ENCODE measurements around the gene RNF6.

Gene RNF6

GRCh38 chr13:26225896-26226617 lies 3.9 kb upstream of the RNF6 start:
- Histone ChIP-seq H3K9me3 (ENCODE audit: control insufficient read depth in 1 of 2, low read length in 2 of 2) (no peaks in the 10 kb centered on the region), H3K36me3 (ENCODE audit: control insufficient read depth in 1 of 2, insufficient read depth in 2 of 2, low read length in 2 of 2) (peaks cover 0 to 3% of the 10 kb centered on the region in 2 donors), H3K4me3 (ENCODE audit: low read depth in 1 of 2, low read length in 2 of 2) (no peak overlapping the region), H3K27ac (ENCODE audit: low read length) (no peak overlapping the region), H3K4me1 (ENCODE audit: control insufficient read depth in 1 of 2, insufficient read depth in 2 of 2, low read length in 2 of 2) (peaks cover 6% of the 10 kb centered on the region in 2 donors), H3K27me3 (ENCODE audit: low read depth, low read length) (no peaks in the 10 kb centered on the region)

- Histone ChIP-seq H3K27ac (ENCODE audit: low read length) (peak overlapping the region; percentile 96), H3K4me3 (ENCODE audit: low read depth in 1 of 2, low read length in 2 of 2) (peak overlapping the region; percentile 87 to 92)
Measured at GRCh38 chr13:26222520-26223046, 469 bp upstream of the RNF6 start.

GRCh38 chr13:26221399-26221720 lies 754 bp downstream of the RNF6 start:
- H3K36me3 ChIP-seq (ENCODE audit: control insufficient read depth in 1 of 2, insufficient read depth in 2 of 2, low read length in 2 of 2) = peaks cover 28 to 33% of the 10 kb centered on the region in 2 donors
- no peaks in the 10 kb centered on the region for H3K9me3 ChIP-seq (ENCODE audit: control insufficient read depth in 1 of 2, low read length in 2 of 2)
- H3K4me3 ChIP-seq (ENCODE audit: low read depth in 1 of 2, low read length in 2 of 2) = peak overlapping the region; percentile 87 to 92
- no peaks in the 10 kb centered on the region for H3K27me3 ChIP-seq (ENCODE audit: low read depth, low read length)
- H3K4me1 ChIP-seq (ENCODE audit: control insufficient read depth in 1 of 2, insufficient read depth in 2 of 2, low read length in 2 of 2) = peaks cover 16 to 19% of the 10 kb centered on the region in 2 donors
- peak overlapping the region; percentile 96 for H3K27ac ChIP-seq (ENCODE audit: low read length)

More at GRCh38 chr13:26222520-26223046, 469 bp upstream of the RNF6 start:
- Histone ChIP-seq H3K9me3 (ENCODE audit: control insufficient read depth in 1 of 2, low read length in 2 of 2) (no peaks in the 10 kb centered on the region), H3K27me3 (ENCODE audit: low read depth, low read length) (no peaks in the 10 kb centered on the region), H3K4me1 (ENCODE audit: control insufficient read depth in 1 of 2, insufficient read depth in 2 of 2, low read length in 2 of 2) (peaks cover 16 to 19% of the 10 kb centered on the region in 2 donors), H3K36me3 (ENCODE audit: control insufficient read depth in 1 of 2, insufficient read depth in 2 of 2, low read length in 2 of 2) (peaks cover 20 to 23% of the 10 kb centered on the region in 2 donors)

GRCh38 chr13:26220575-26220974 lies 1.5 kb downstream of the RNF6 start:
- no peaks in the 10 kb centered on the region for H3K9me3 ChIP-seq (ENCODE audit: control insufficient read depth in 1 of 2, low read length in 2 of 2)
- H3K27ac ChIP-seq (ENCODE audit: low read length) = no peak overlapping the region
- H3K36me3 ChIP-seq (ENCODE audit: control insufficient read depth in 1 of 2, insufficient read depth in 2 of 2, low read length in 2 of 2) = peaks cover 33 to 35% of the 10 kb centered on the region in 2 donors
- no peaks in the 10 kb centered on the region for H3K27me3 ChIP-seq (ENCODE audit: low read depth, low read length)
- H3K4me1 ChIP-seq (ENCODE audit: control insufficient read depth in 1 of 2, insufficient read depth in 2 of 2, low read length in 2 of 2) = peaks cover 16 to 19% of the 10 kb centered on the region in 2 donors
- peak overlapping the region; percentile 87 to 92 for H3K4me3 ChIP-seq (ENCODE audit: low read depth in 1 of 2, low read length in 2 of 2)

- no peak overlapping the region for H3K4me3 ChIP-seq (ENCODE audit: low read depth in 1 of 2, low read length in 2 of 2)
- H3K27me3 ChIP-seq (ENCODE audit: low read depth, low read length) = no peaks in the 10 kb centered on the region
- peaks cover 41 to 43% of the 10 kb centered on the region in 2 donors for H3K36me3 ChIP-seq (ENCODE audit: control insufficient read depth in 1 of 2, insufficient read depth in 2 of 2, low read length in 2 of 2)
- no peak overlapping the region for H3K27ac ChIP-seq (ENCODE audit: low read length)
- H3K4me1 ChIP-seq (ENCODE audit: control insufficient read depth in 1 of 2, insufficient read depth in 2 of 2, low read length in 2 of 2) = peaks cover 16 to 19% of the 10 kb centered on the region in 2 donors
- no peaks in the 10 kb centered on the region for H3K9me3 ChIP-seq (ENCODE audit: control insufficient read depth in 1 of 2, low read length in 2 of 2)
Measured at GRCh38 chr13:26219726-26220125, 2.4 kb downstream of the RNF6 start.

GRCh38 chr13:26216042-26216441 lies 6.1 kb downstream of the RNF6 start:
- Histone ChIP-seq H3K4me1 (ENCODE audit: control insufficient read depth in 1 of 2, insufficient read depth in 2 of 2, low read length in 2 of 2) (peaks cover 9 to 14% of the 10 kb centered on the region in 2 donors), H3K27ac (ENCODE audit: low read length) (no peak overlapping the region), H3K36me3 (ENCODE audit: control insufficient read depth in 1 of 2, insufficient read depth in 2 of 2, low read length in 2 of 2) (peaks cover 62 to 64% of the 10 kb centered on the region in 2 donors), H3K27me3 (ENCODE audit: low read depth, low read length) (no peaks in the 10 kb centered on the region), H3K9me3 (ENCODE audit: control insufficient read depth in 1 of 2, low read length in 2 of 2) (no peaks in the 10 kb centered on the region), H3K4me3 (ENCODE audit: low read depth in 1 of 2, low read length in 2 of 2) (no peak overlapping the region)

- Histone ChIP-seq H3K27me3 (ENCODE audit: low read depth, low read length) (no peaks in the 10 kb centered on the region), H3K9me3 (ENCODE audit: control insufficient read depth in 1 of 2, low read length in 2 of 2) (no peaks in the 10 kb centered on the region), H3K4me1 (ENCODE audit: control insufficient read depth in 1 of 2, insufficient read depth in 2 of 2, low read length in 2 of 2) (no peaks in the 10 kb centered on the region), H3K27ac (ENCODE audit: low read length) (no peak overlapping the region), H3K36me3 (ENCODE audit: control insufficient read depth in 1 of 2, insufficient read depth in 2 of 2, low read length in 2 of 2) (peaks cover 62 to 64% of the 10 kb centered on the region in 2 donors), H3K4me3 (ENCODE audit: low read depth in 1 of 2, low read length in 2 of 2) (no peak overlapping the region)
Measured at GRCh38 chr13:26213982-26214381, 8.1 kb downstream of the RNF6 start.

GRCh38 chr13:26213345-26213744 lies 8.8 kb downstream of the RNF6 start:
- Histone ChIP-seq H3K9me3 (ENCODE audit: control insufficient read depth in 1 of 2, low read length in 2 of 2) (no peaks in the 10 kb centered on the region), H3K27me3 (ENCODE audit: low read depth, low read length) (no peaks in the 10 kb centered on the region), H3K27ac (ENCODE audit: low read length) (no peak overlapping the region), H3K4me1 (ENCODE audit: control insufficient read depth in 1 of 2, insufficient read depth in 2 of 2, low read length in 2 of 2) (no peaks in the 10 kb centered on the region), H3K36me3 (ENCODE audit: control insufficient read depth in 1 of 2, insufficient read depth in 2 of 2, low read length in 2 of 2) (peaks cover 65 to 66% of the 10 kb centered on the region in 2 donors), H3K4me3 (ENCODE audit: low read depth in 1 of 2, low read length in 2 of 2) (no peak overlapping the region)

GRCh38 chr13:26208287-26208686 lies 13.8 kb downstream of the RNF6 start:
- no peak overlapping the region for H3K27ac ChIP-seq (ENCODE audit: low read length)
- H3K36me3 ChIP-seq (ENCODE audit: control insufficient read depth in 1 of 2, insufficient read depth in 2 of 2, low read length in 2 of 2) = peaks cover 32 to 37% of the 10 kb centered on the region in 2 donors
- no peaks in the 10 kb centered on the region for H3K9me3 ChIP-seq (ENCODE audit: control insufficient read depth in 1 of 2, low read length in 2 of 2)
- H3K4me1 ChIP-seq (ENCODE audit: control insufficient read depth in 1 of 2, insufficient read depth in 2 of 2, low read length in 2 of 2) = no peaks in the 10 kb centered on the region
- no peak overlapping the region for H3K4me3 ChIP-seq (ENCODE audit: low read depth in 1 of 2, low read length in 2 of 2)
- no peaks in the 10 kb centered on the region for H3K27me3 ChIP-seq (ENCODE audit: low read depth, low read length)

- H3K4me3 ChIP-seq (ENCODE audit: low read depth in 1 of 2, low read length in 2 of 2) = no peak overlapping the region
- H3K27ac ChIP-seq (ENCODE audit: low read length) = no peak overlapping the region
Measured at GRCh38 chr13:26202365-26202972, 19.6 kb downstream of the RNF6 start.

GRCh38 chr13:26200811-26201210 lies 21.3 kb downstream of the RNF6 start:
- Histone ChIP-seq H3K9me3 (ENCODE audit: control insufficient read depth in 1 of 2, low read length in 2 of 2) (peaks cover 0 to 4% of the 10 kb centered on the region in 2 donors), H3K36me3 (ENCODE audit: control insufficient read depth in 1 of 2, insufficient read depth in 2 of 2, low read length in 2 of 2) (no peaks in the 10 kb centered on the region), H3K4me1 (ENCODE audit: control insufficient read depth in 1 of 2, insufficient read depth in 2 of 2, low read length in 2 of 2) (no peaks in the 10 kb centered on the region), H3K27ac (ENCODE audit: low read length) (no peak overlapping the region), H3K27me3 (ENCODE audit: low read depth, low read length) (no peaks in the 10 kb centered on the region), H3K4me3 (ENCODE audit: low read depth in 1 of 2, low read length in 2 of 2) (no peak overlapping the region)

More at GRCh38 chr13:26202365-26202972, 19.6 kb downstream of the RNF6 start:
- Histone ChIP-seq H3K27me3 (ENCODE audit: low read depth, low read length) (no peaks in the 10 kb centered on the region), H3K36me3 (ENCODE audit: control insufficient read depth in 1 of 2, insufficient read depth in 2 of 2, low read length in 2 of 2) (no peaks in the 10 kb centered on the region), H3K4me1 (ENCODE audit: control insufficient read depth in 1 of 2, insufficient read depth in 2 of 2, low read length in 2 of 2) (no peaks in the 10 kb centered on the region), H3K9me3 (ENCODE audit: control insufficient read depth in 1 of 2, low read length in 2 of 2) (no peaks in the 10 kb centered on the region)

All from muscle layer of duodenum (tissue), 2 donors.